Tibial nerve (tissue), 4 donors: ENCODE data around the gene TBXAS1.

Experiments used
- CTCF ChIP-seq, 5 experiments: fragments of 200-600 bp in 3 of 5; fragments of 450-650 bp in 2 of 5; sonication (generic) in 3 of 5; IDR thresholded peaks; one replicate each; pipeline ENCODE4 v1.5.1; 2016 to 2019; ENCODE audit warnings: antibody characterized with exemption in 5 of 5, mild to moderate bottlenecking in 3 of 5, moderate library complexity in 2 of 5
- EP300 ChIP-seq, 2 donors: sonication (generic); formaldehyde crosslinking; IDR thresholded peaks; one replicate each; pipeline ENCODE4 v1.6.1; 2017; ENCODE audit warnings: antibody characterized with exemption in 2 of 2, mild to moderate bottlenecking in 1 of 2
- POLR2A ChIP-seq, 2 donors: fragments of 450-650 bp; IDR thresholded peaks; one replicate each; pipeline ENCODE4 v1.6.1; 2017; ENCODE audit warnings: antibody characterized with exemption in 2 of 2, mild to moderate bottlenecking in 2 of 2, moderate library complexity in 2 of 2

- no peak for TF ChIP-seq CTCF (IDR thresholded peaks at IDR 0.05)
- no peak for TF ChIP-seq POLR2A (IDR thresholded peaks at IDR 0.05)
- no peak for TF ChIP-seq EP300 (IDR thresholded peaks at IDR 0.05)
These were observed 45.2 kb upstream of the TBXAS1 start for GRCh38 chr7:139783647-139784385.
